HCEC 1CT (cell line): Measurements from ENCODE around the gene EML4.
"Not testable (repeated sequence)": the region's sequence is repeated elsewhere in the genome, so short reads cannot be mapped to it uniquely, and the experiment has no call there.

ENCODE experiments used
- DNase-seq: peaks from one replicate; pipeline ENCODE4 v3.0.0-alpha.2; 2017

The EML4 gene, protein sequence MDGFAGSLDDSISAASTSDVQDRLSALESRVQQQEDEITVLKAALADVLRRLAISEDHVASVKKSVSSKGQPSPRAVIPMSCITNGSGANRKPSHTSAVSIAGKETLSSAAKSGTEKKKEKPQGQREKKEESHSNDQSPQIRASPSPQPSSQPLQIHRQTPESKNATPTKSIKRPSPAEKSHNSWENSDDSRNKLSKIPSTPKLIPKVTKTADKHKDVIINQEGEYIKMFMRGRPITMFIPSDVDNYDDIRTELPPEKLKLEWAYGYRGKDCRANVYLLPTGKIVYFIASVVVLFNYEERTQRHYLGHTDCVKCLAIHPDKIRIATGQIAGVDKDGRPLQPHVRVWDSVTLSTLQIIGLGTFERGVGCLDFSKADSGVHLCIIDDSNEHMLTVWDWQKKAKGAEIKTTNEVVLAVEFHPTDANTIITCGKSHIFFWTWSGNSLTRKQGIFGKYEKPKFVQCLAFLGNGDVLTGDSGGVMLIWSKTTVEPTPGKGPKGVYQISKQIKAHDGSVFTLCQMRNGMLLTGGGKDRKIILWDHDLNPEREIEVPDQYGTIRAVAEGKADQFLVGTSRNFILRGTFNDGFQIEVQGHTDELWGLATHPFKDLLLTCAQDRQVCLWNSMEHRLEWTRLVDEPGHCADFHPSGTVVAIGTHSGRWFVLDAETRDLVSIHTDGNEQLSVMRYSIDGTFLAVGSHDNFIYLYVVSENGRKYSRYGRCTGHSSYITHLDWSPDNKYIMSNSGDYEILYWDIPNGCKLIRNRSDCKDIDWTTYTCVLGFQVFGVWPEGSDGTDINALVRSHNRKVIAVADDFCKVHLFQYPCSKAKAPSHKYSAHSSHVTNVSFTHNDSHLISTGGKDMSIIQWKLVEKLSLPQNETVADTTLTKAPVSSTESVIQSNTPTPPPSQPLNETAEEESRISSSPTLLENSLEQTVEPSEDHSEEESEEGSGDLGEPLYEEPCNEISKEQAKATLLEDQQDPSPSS

DNA sequence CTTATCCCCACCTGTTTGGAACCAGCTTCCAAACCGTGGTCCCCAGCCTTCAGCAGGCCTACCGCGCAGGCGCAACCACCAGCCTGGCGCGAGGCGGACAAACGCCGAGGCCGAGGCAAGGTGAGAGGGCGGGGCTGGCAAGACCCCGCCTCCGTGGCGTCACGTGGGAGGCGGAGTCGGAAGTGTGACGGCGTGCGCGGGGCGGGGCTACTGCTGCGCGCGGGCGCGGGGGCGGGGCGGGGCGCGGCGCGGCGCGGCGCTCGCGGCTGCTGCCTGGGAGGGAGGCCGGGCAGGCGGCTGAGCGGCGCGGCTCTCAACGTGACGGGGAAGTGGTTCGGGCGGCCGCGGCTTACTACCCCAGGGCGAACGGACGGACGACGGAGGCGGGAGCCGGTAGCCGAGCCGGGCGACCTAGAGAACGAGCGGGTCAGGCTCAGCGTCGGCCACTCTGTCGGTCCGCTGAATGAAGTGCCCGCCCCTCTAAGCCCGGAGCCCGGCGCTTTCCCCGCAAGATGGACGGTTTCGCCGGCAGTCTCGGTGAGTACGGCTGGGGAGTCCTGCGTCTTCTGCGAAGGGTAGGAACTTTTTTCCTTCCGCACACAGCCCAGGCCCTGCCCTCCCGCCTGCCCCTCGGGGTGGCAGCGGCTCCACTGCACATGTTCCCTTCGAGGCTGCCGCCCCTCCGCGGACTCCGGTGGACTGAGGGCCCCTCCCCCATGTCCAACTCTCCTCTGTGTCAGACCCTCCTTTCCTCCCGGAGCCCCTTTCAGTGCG, at the start of gene EML4:
TSS of gene EML4 (plus strand) at position 254 of the 774 bp plus-strand sequence. CDS start at position 513, 259 bp downstream.
- DNase-seq, result peak; percentile 81

GRCh38 chr2:42123426-42123825, 45.7 kb upstream of the EML4 start:
- no peak for DNase-seq

GRCh38 chr2:42124011-42124785, 45.0 kb upstream of the EML4 start:
- no peak for DNase-seq

GRCh38 chr2:42125841-42126594, 43.1 kb upstream of the EML4 start:
- no peak for DNase-seq

- not testable (repeated sequence) for DNase-seq
Observed at GRCh38 chr2:42126873-42127272, 42.3 kb upstream of the EML4 start.

GRCh38 chr2:42127425-42128424, 41.4 kb upstream of the EML4 start:
- DNase-seq, result no peak

DNA sequence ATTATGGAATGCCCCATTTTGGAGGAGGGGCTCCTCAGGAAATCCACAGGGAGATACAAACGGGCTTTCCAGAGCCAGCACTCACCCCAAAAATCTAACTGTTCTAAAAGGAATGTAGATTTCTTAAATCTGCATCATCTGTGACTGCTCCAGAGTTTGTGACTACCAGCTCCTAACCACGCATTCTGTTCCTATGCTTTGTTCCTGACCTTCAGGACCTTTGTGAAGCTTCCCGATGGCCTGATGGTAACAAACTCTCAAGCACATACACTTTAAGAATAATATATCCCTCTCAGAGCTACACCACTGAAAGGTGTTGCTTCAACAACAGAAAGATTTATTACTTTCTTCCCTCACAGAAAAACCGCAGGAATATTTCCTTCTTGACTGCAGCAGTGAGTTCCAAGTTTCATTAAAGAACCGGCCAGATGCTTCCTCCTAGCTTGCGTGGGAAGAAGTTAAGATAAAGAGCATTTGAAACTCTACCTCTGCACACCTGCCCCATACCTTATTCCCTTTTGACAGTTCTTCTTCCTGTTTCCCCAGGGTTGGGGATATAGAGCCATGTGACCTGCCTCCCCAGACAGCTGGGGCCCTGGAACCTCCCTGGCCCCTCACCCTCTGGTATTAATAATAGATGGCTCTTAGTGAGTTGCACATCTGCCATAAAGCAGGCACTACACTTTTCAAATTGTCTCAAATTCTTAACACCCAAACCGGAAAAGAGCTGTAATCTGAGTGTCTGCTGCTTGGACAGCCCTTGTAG, 40.2 kb upstream of the EML4 start:
- peak; percentile 85 for DNase-seq

DNA sequence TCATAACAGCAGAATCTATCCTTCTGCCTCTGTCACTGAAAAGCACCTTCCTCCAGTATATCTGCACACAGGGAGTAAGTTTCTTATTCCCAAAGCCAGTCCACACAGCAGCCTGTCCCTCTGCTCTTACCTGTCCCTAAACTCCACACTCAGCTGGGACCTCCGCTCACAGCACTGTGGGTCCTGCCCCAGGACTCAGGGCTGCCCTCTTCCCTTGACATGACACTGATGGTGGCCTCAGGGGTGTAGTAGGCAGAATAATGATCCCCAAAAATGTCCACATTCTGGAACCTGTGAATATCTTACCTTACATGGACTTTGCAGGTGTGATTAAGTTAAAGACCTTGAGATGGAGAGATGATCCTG, 39.7 kb upstream of the EML4 start:
- no peak for DNase-seq

GRCh38 chr2:42129947-42130346, 39.2 kb upstream of the EML4 start:
- no peak for DNase-seq

GRCh38 chr2:42130858-42131257, 38.3 kb upstream of the EML4 start:
- not testable (repeated sequence) for DNase-seq

GRCh38 chr2:42132191-42132965, 36.8 kb upstream of the EML4 start:
- peak; percentile 87 for DNase-seq

- peak; percentile 94 for DNase-seq
Observed at GRCh38 chr2:42132966-42133641, 36.0 kb upstream of the EML4 start.

DNA sequence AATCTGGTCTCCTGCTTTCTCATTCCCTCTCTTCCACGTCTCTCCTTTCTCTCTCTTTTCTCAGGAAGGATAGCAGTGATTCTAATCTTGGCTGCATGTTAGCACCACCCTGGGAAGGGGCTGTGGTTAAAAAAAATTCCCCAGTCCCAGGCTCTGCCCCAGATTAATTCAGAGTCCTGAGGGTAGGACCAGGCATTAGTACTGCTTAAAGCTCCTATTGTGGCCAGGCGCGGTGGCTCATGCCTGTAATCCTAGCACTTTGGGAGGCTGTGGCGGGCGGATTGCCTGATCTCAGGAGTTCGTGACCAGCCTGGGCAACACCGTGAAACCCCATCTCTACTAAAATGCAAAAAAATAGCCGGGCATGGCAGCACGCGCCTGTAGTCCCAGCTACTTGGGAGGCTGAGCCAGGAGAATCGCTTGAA, 35.4 kb upstream of the EML4 start:
- no peak for DNase-seq

DNA sequence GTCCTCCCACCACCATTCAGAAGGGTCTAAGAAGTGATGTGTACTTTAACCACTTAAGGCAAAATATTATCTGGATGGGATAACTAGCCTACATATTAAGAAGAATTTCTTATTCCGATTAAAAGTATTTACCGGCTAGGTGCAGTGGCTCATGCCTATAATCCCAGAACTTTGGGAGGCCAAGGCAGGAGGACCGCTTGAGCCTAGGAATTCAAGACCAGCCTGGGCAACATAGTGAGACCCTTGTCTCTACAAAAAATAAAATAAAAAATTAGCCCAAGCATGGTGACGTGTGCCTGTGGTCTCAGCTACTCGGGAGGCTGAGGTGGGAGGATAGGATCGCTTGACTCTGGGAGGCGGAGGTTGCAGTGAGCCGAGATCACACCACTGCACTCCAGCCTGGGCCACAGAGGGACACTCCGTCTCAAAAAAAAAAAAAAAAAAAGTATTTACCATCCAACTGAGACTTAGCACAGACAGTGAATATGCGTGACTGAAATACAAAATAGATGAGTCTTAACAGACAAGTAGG, 34.7 kb upstream of the EML4 start:
- not testable (repeated sequence) for DNase-seq

GRCh38 chr2:42135381-42136312, 33.5 kb upstream of the EML4 start:
- no peak for DNase-seq

DNA sequence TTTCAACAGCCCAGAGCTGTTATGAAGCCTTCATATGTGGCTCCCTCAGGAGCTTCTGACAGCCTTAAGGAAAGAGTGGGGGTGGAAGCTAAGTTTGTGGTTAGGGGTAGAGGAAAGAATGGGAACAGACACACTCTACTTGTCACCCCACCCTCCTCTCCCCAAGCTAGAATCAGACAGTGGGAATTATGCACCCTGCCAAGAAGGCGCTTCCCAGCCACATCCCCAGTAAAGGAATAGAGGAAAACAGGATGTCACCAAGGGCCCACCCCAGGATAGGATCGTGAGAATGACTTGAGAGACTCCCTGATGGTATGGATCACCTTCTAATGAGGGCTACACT, 32.4 kb upstream of the EML4 start:
- no peak for DNase-seq
